HG02943 (cell line): Measurements from ENCODE around the gene ZNF207.
"Not testable (repeated sequence)": the region's sequence is repeated elsewhere in the genome, so short reads cannot be mapped to it uniquely, and the experiment has no call there.

Experiments used
- ATAC-seq: cut with Tn5 transposase; IDR thresholded peaks from one replicate; pipeline ENCODE4 v1.9.1; 2021; ENCODE audit warnings: mild to moderate bottlenecking, low read depth, moderate library complexity; ENCODE audit not compliant: unreplicated experiment

The ZNF207 gene

DNA sequence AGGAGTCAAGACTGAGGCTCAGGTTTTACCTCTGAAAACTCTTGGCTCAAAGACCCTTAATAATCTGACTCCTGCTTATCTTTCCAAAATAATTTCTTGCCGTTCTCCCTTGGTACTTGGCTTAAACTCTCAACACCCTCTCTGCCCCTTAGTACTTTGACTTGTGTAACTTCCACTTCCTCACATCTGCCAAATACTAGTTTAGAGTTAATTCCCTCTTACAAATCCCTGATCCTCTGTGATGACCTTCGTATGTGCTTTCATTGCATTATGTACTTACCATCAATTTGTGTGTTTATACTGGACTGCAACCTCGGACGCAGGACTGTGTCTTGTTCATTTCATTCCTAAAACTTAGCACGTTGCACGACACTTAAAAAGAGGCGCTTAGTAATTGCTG is 35.2 kb downstream of the ZNF207 start:
- no peak for ATAC-seq

- no peak for ATAC-seq
Measured at GRCh38 chr17:32385971-32386370, 36.0 kb downstream of the ZNF207 start.

DNA sequence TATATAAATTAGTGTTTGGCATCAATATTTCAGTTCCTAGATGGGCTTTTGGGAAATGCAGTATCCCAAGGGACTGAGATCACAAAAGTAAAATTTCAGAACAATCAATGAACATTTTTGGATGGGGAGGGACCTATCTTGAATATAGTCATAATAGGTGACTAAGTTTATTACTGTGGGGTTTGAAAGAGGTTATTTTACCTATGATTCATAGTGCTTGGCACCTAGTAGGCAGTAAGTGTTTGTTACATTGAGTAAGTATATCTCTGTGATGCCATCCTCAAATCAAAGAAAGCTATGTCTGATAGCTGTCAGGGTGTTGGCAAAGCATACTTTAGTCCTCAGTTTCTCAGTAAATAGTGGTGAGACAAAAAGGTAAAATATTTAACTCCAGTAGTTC is 36.9 kb downstream of the ZNF207 start:
- ATAC-seq, result no peak

DNA sequence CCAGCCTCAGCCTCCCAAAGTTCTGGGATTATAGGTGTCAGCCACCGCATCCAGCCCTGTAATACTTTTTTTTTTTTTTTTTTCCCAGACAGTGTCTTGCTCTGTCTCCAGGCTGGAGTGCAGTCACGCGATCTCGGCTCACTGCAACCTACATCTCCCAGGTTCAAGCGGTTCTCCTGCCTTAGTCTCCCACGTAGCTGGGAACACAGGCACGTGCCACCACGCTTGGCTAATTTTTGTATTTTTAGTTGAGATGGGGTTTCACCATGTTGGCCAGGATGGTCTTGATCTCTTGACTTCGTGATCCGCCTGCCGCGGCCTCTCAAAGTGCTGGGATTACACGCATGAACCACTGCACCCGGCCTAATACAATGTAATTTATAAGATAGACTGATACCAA is 38.2 kb downstream of the ZNF207 start:
- not testable (repeated sequence) for ATAC-seq

GRCh38 chr17:32388613-32389459 is 38.9 kb downstream of the ZNF207 start:
- ATAC-seq, result no peak

DNA sequence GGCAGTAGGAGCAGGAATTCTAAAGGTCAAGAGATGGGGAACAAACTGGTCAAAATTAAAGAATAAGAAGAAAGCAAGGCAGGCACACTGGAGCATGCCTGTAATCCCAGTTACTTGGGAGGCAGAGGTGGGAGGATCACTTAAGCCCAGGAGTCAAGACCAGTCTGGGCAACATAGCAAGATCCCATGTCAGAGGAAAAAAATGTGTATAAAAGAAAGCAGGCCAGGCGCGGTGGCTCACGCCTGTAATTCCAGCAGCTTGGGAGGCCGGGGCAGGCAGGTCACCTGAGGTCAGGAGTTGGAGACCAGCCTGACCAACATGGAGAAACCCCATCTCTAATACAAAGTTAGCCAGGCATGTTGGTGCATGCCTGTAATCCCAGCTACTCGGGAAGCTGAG is 43.9 kb downstream of the ZNF207 start:
- ATAC-seq, result no peak

DNA sequence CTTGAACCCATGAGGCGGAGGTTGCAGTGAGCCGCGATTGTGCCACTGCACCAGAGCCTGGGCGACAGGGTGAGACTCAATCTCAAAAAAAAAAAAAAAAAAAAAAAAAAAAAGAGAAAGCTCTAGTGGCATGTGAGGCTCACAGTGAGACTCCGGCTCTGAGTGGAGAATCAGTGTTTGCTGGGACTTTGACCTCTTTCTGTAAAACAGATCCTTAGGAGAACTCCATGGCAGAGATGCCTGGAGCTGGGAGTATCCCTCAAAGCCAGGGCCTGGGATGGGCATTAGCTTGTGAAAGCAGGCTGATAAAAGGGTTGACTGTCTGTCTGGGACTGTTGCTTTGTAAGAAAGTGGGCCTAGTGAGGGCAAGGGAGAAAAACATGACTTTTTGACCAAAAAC is 46.4 kb downstream of the ZNF207 start:
- ATAC-seq, result no peak

DNA sequence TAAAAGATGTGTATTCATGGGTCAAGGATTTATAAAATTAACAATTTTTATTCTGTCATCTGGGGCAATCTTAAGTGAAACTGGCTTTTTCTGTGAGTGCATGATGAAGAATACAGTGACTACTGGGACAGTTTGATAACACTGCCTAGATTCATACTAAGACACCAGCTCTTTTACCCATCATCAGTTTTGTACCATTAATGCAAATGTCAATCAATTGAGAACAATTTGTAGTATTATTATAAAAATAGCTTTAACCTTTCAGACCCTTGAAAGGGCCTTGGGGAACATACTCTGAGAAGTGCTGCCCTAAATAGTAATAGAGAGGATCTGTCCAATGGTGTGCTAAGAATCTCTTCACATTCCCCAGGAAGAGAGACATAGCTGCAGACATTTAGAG is 49.0 kb downstream of the ZNF207 start:
- no peak for ATAC-seq

DNA sequence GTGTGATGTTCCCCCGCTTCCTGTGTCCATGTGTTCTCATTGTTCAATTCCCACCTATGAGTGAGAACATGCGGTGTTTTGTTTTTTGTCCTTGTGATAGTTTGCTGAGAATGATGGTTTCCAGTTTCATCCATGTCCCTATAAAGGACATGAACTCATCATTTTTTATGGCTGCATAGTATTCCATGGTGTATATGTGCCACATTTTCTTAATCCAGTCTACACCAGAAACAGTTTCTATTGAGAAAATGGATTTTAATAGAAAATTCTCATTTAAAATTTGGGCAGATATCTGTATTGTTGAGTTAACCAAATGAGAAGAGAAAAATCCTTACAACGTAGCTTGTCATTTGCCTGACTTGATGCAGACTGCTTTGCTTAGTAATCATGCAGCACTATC is 60.1 kb downstream of the ZNF207 start:
- not testable (repeated sequence) for ATAC-seq

GRCh38 chr17:32426894-32427293 is 76.9 kb downstream of the ZNF207 start:
- no peak for ATAC-seq

- ATAC-seq, result no peak
Measured at GRCh38 chr17:32429598-32429997, 79.6 kb downstream of the ZNF207 start.
